Breast epithelium (tissue), 4 donors: ENCODE data around the gene ZC3H13. TPM values are rescaled to one million over a fixed set of nuclear protein-coding genes. Genes with fewer than 3 reads are reported as not detected.

Source experiments
- DNase-seq, 2 donors: peaks; one replicate each; pipeline ENCODE4 v3.0.0-alpha.2; 2019; ENCODE audit warnings: low spot score in 2 of 2
- H3K27ac ChIP-seq, 2 donors: fragments of 200-600 bp; sonication (generic) in 1 of 2; one replicate each; pipeline ENCODE4 v1.5.1; 2016 to 2019; ENCODE audit warnings: mild to moderate bottlenecking in 1 of 2
- H3K27me3 ChIP-seq, 2 donors: fragments of 200-600 bp; sonication (generic) in 1 of 2; one replicate each; pipeline versions ENCODE4 v1.5.1 to v1.6.0; 2017 to 2019; ENCODE audit warnings: control low read depth in 1 of 2, mild to moderate bottlenecking in 1 of 2
- H3K36me3 ChIP-seq: fragments of 200-600 bp; one replicate; pipeline ENCODE4 v1.5.1; 2019
- H3K4me1 ChIP-seq, 2 donors: fragments of 200-600 bp; sonication (generic); one replicate each; pipeline ENCODE4 v1.5.1; 2016 to 2019; ENCODE audit warnings: control low read depth in 1 of 2
- H3K4me3 ChIP-seq, 3 donors: fragments of 200-600 bp; sonication (generic); 1 replicate in 2 of 3; 2 replicates in 1 of 3; pipeline ENCODE4 v1.5.1; 2016 to 2019; ENCODE audit warnings: mild to moderate bottlenecking in 3 of 3, moderate library complexity in 2 of 3
- H3K9me3 ChIP-seq, 2 donors: fragments of 200-600 bp; sonication (generic) in 1 of 2; one replicate each; pipeline ENCODE4 v1.5.1; 2016 to 2019; ENCODE audit warnings: control low read depth in 1 of 2
- POLR2A ChIP-seq: fragments of 450-650 bp; IDR thresholded peaks from one replicate; pipeline ENCODE4 v1.6.1; 2016; ENCODE audit warnings: antibody characterized with exemption, mild to moderate bottlenecking, moderate library complexity
- POLR2AphosphoS5 ChIP-seq, 3 donors: sonication (generic); formaldehyde crosslinking; IDR thresholded peaks; one replicate each; pipeline ENCODE4 v1.6.1; 2017; ENCODE audit warnings: antibody characterized with exemption in 3 of 3
- intact Hi-C: fragments of 100-400 bp; cut with DNase I; formaldehyde crosslinking; loops from one replicate; pipeline ENCODE4 v1.15.1; 2023; ENCODE audit warnings: low total_unique reads
- total RNA-seq, 3 donors: library from RNA; depleted of rRNA; stranded (reverse); fragments of >200 nt; gene quantifications; one replicate each; pipeline ENCODE4 v1.1.0, GENCODE V29; 2016
- TF ChIP-seq, protein P1 (sequence below), 3 donors: fragments of 450-650 bp; IDR thresholded peaks; one replicate each; pipeline ENCODE4 v1.5.1; 2016 to 2017; ENCODE audit warnings: antibody characterized with exemption in 3 of 3, mild to moderate bottlenecking in 3 of 3, moderate library complexity in 3 of 3

Gene ZC3H13
- total RNA-seq, 3 donors from 2014 or later, result 31.0 to 40.6 (median 38.9) TPM

DNA sequence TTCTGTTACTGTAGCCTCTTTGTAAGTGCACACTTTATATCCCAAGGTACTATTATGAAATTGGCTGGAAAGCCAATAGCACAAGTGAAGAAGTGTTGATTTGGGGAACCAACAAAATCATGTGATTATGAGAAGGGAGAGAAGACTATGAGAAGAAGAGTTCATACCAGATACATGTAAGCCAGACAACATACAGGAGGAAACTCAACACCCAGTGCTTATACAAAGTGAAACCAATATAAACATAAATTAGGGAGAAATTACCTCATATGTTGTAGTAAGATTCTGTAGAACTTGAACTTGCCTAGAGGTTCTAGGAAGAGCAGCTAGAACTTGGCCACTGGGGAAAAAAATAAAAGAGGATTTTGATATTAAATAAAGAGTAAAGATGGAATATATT lies 34.9 kb upstream of the ZC3H13 start:
- Histone ChIP-seq H3K4me1 (no peaks in the 10 kb centered on the region), H3K27me3 (no peaks in the 10 kb centered on the region), H3K27ac (no peak overlapping the region), H3K4me3 (no peak overlapping the region), H3K9me3 (no peaks in the 10 kb centered on the region), H3K36me3 (no peaks in the 10 kb centered on the region)
- no peak for TF ChIP-seq POLR2A
- no peak for TF ChIP-seq POLR2AphosphoS5 (IDR thresholded peaks at IDR 0.05)
- TF ChIP-seq, protein P1, sequence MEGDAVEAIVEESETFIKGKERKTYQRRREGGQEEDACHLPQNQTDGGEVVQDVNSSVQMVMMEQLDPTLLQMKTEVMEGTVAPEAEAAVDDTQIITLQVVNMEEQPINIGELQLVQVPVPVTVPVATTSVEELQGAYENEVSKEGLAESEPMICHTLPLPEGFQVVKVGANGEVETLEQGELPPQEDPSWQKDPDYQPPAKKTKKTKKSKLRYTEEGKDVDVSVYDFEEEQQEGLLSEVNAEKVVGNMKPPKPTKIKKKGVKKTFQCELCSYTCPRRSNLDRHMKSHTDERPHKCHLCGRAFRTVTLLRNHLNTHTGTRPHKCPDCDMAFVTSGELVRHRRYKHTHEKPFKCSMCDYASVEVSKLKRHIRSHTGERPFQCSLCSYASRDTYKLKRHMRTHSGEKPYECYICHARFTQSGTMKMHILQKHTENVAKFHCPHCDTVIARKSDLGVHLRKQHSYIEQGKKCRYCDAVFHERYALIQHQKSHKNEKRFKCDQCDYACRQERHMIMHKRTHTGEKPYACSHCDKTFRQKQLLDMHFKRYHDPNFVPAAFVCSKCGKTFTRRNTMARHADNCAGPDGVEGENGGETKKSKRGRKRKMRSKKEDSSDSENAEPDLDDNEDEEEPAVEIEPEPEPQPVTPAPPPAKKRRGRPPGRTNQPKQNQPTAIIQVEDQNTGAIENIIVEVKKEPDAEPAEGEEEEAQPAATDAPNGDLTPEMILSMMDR (IDR thresholded peaks at IDR 0.05), result no peak
- DNase-seq, result no peak
- intact Hi-C loops, result no loop called here

DNA sequence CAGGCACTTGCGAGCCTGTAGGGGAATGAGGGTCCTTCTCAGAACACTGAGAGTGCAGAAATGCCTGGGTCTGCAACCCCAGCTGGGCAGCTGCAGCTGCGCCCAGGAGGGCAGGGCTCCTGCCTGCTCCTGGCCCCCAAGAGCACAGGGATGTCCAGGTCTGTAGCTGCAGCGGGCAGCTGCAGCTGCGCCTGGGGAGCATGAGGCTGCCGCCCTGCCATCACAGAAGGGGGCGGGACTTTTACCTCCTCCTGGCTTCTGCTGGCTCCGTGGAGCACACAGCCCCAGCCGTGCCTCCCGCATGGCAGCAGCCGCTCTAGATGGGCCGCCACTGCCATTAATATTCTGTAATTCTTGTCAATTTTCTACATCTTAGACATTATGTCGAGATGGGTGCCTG lies 34.4 kb upstream of the ZC3H13 start:
- Histone ChIP-seq H3K27me3 (no peaks in the 10 kb centered on the region), H3K36me3 (no peaks in the 10 kb centered on the region), H3K4me1 (no peaks in the 10 kb centered on the region), H3K27ac (no peak overlapping the region), H3K4me3 (no peak overlapping the region), H3K9me3 (no peaks in the 10 kb centered on the region)
- TF ChIP-seq POLR2A (no peak), POLR2AphosphoS5 (IDR thresholded peaks at IDR 0.05) (no peak)
- TF ChIP-seq, protein P1 (IDR thresholded peaks at IDR 0.05), result no peak
- no peak for DNase-seq
- intact Hi-C loops, result no loop called here

DNA sequence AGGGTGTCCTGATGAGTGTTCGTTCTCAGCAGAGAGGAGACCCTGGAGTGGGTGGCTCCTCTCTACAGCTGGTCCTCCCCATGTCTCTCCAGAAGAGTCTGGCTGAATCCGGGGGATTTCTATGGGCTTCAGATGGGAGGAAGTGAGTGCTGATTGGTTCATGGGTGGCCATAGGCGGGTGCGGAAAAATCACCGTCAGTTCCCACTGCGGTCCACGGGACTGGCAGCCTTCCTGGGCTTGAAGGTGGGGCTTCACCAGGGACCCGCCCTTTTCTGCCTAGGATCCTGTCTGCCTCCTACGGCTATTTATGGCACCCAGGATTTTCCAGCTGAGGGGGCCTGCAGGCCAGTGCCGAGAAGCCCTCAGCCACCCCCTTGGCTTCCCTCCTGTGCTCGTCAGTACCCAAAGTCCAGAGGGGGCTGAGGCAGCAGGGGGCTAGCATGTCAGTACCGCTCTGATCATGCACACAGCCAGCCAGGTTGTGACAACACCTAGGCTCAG lies 33.9 kb upstream of the ZC3H13 start:
- no peaks in the 10 kb centered on the region for H3K4me1 ChIP-seq
- intact Hi-C loops, result no loop called here
- no peaks in the 10 kb centered on the region for H3K36me3 ChIP-seq

DNA sequence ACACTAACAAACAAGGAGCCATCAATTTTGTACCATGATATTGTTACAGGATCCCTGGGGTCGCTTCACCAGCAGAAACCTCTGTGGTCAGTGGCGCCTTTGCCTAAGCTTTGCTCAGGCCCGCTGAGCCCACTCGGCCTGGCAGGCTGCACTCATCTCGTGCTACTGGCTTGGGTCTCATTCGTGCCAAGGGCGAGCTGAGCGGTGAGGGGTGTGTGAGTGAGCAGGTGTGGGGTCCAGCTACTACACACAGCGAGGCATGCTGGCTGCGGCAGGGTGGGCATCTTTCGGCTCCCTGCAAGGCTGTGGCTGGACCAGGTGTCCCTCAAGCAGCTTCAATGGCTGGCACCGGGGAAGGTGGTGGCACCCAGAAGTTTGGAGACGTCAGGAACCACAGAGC lies 33.2 kb upstream of the ZC3H13 start:
- Histone ChIP-seq H3K9me3 (no peaks in the 10 kb centered on the region), H3K4me3 (no peak overlapping the region), H3K4me1 (no peaks in the 10 kb centered on the region), H3K27me3 (no peaks in the 10 kb centered on the region), H3K36me3 (no peaks in the 10 kb centered on the region), H3K27ac (no peak overlapping the region)
- intact Hi-C loops, result no loop called here
- TF ChIP-seq POLR2A, result no peak
- TF ChIP-seq, protein P1 (IDR thresholded peaks at IDR 0.05), result no peak
- no peak for TF ChIP-seq POLR2AphosphoS5 (IDR thresholded peaks at IDR 0.05)
- DNase-seq, result no peak

More for the DNA sequence above, 33.9 kb upstream of the ZC3H13 start:
- no peaks in the 10 kb centered on the region for H3K9me3 ChIP-seq
- H3K27me3 ChIP-seq, result no peaks in the 10 kb centered on the region
- H3K27ac ChIP-seq, result no peak overlapping the region
- no peak overlapping the region for H3K4me3 ChIP-seq
- DNase-seq, result no peak
- TF ChIP-seq POLR2A, result no peak
- TF ChIP-seq, protein P1 (IDR thresholded peaks at IDR 0.05), result no peak
- no peak for TF ChIP-seq POLR2AphosphoS5 (IDR thresholded peaks at IDR 0.05)

DNA sequence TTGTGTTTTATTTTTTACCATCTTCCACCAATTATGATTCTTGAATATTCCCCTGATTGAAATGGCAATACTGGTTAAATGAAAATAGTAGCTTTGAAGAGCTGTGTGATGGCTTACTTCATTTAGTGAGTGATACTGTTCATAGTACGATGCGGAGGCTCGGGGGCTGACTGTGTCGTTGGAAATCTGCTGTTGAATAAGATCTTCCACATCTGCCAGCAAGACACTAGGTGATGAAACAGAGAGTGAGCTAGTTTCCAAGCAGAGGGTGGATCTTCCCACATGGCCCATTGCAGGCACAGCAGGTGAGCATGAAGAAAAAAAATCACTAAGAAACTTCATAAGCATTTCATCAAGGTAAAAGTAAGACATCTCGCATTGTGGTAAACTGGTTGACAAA lies 29.8 kb upstream of the ZC3H13 start:
- intact Hi-C loops, result no loop called here
- Histone ChIP-seq H3K4me3 (no peak overlapping the region), H3K36me3 (no peaks in the 10 kb centered on the region), H3K4me1 (no peaks in the 10 kb centered on the region), H3K27ac (no peak overlapping the region), H3K9me3 (no peaks in the 10 kb centered on the region), H3K27me3 (no peaks in the 10 kb centered on the region)
- TF ChIP-seq, protein P1 (IDR thresholded peaks at IDR 0.05), result no peak
- TF ChIP-seq POLR2AphosphoS5 (IDR thresholded peaks at IDR 0.05), result no peak
- no peak for TF ChIP-seq POLR2A
- no peak for DNase-seq
